ENCODE results near the gene LRRC8E.

The LRRC8E gene

GRCh38 chr19:7874076-7874896 is 14.0 kb upstream of the LRRC8E start, which contains the start of gene PRR36:
Gene PRR36 (minus strand): TSS chr19:7874390. CDS start chr19:7873689, 701 bp downstream.
- no peak for TF ChIP-seq CTCF (IDR thresholded peaks at IDR 0.05; ENCODE audit: borderline replicate concordance, insufficient read depth, low read depth, low read length)
- no peak within 1 kb of the TSS for H3K4me3 ChIP-seq (ENCODE audit: low read depth, low read length)

GRCh38 chr19:7874897-7875273 is 13.4 kb upstream of the LRRC8E start:
- TF ChIP-seq CTCF (IDR thresholded peaks at IDR 0.05; ENCODE audit: borderline replicate concordance, insufficient read depth, low read depth, low read length): no peak
- no peak overlapping the region for H3K4me3 ChIP-seq (ENCODE audit: low read depth, low read length)

GRCh38 chr19:7877249-7877836 is 11.0 kb upstream of the LRRC8E start:
- H3K4me3 ChIP-seq (ENCODE audit: low read depth, low read length): no peak overlapping the region
- TF ChIP-seq CTCF (IDR thresholded peaks at IDR 0.05; ENCODE audit: borderline replicate concordance, insufficient read depth, low read depth, low read length): no peak

GRCh38 chr19:7879111-7879807 is 9.1 kb upstream of the LRRC8E start:
- TF ChIP-seq CTCF (IDR thresholded peaks at IDR 0.05; ENCODE audit: borderline replicate concordance, insufficient read depth, low read depth, low read length): no peak
- H3K4me3 ChIP-seq (ENCODE audit: low read depth, low read length): no peak overlapping the region

DNA sequence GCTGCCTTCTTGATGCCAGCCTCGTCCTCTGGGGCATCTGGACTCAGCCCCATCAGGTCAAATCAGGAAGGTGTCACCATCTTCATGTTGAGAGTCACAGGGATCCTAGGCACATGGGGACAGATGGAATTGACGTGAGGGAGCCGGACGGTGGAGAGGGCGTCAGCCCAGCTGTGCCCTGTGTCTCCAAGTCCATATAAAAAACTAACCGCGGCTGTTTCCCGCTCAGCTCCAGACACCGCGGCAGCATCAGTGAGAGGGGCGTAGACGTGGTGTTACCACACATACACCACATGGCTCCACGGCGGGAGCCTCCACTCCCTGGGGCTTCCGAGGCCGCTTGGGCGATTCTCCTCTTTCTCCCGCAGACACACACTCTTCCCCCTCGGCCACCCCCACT is 8.5 kb upstream of the LRRC8E start:
- H3K4me3 ChIP-seq (ENCODE audit: low read depth, low read length): no peak overlapping the region
- TF ChIP-seq CTCF (IDR thresholded peaks at IDR 0.05; ENCODE audit: borderline replicate concordance, insufficient read depth, low read depth, low read length): no peak

GRCh38 chr19:7881910-7882309 is 6.4 kb upstream of the LRRC8E start:
- no peak for TF ChIP-seq CTCF (IDR thresholded peaks at IDR 0.05; ENCODE audit: borderline replicate concordance, insufficient read depth, low read depth, low read length)

More at GRCh38 chr19:7881910-7882309, 6.4 kb upstream of the LRRC8E start:
- no peak overlapping the region for H3K4me3 ChIP-seq (ENCODE audit: low read depth, low read length)
